HG02840 (cell line): ENCODE results near the gene CBX7.
"Not testable (repeated sequence)": the region's sequence is repeated elsewhere in the genome, so short reads cannot be mapped to it uniquely, and the experiment has no call there.

Experiments
- ATAC-seq: cut with Tn5 transposase; IDR thresholded peaks from one replicate; pipeline ENCODE4 v1.9.1; 2021; ENCODE audit warnings: mild to moderate bottlenecking, moderate library complexity, moderate number of reproducible peaks; ENCODE audit not compliant: unreplicated experiment, low FRiP score

CBX7 gene

GRCh38 chr22:39174498-39175352, 22.2 kb upstream of the CBX7 start:
- no peak for ATAC-seq

GRCh38 chr22:39173787-39174497, 21.5 kb upstream of the CBX7 start:
- no peak for ATAC-seq

GRCh38 chr22:39173050-39173706, 20.7 kb upstream of the CBX7 start:
- ATAC-seq: no peak

GRCh38 chr22:39172265-39173049, 20.0 kb upstream of the CBX7 start:
- ATAC-seq: not testable (repeated sequence)

- ATAC-seq: no peak
These were observed 19.3 kb upstream of the CBX7 start for GRCh38 chr22:39171623-39172264.

- no peak for ATAC-seq
These were observed 18.5 kb upstream of the CBX7 start for GRCh38 chr22:39170825-39171622.

- no peak for ATAC-seq
These were observed 17.5 kb upstream of the CBX7 start for GRCh38 chr22:39169797-39170466.

GRCh38 chr22:39166547-39166946, 14.1 kb upstream of the CBX7 start:
- no peak for ATAC-seq

GRCh38 chr22:39156093-39156492, 3.6 kb upstream of the CBX7 start:
- not testable (repeated sequence) for ATAC-seq

GRCh38 chr22:39155421-39155820, 2.9 kb upstream of the CBX7 start:
- no peak for ATAC-seq

- ATAC-seq: no peak
These were observed 789 bp upstream of the CBX7 start for GRCh38 chr22:39153220-39153717.

- no peak for ATAC-seq
These were observed 413 bp downstream of the CBX7 start for GRCh38 chr22:39152024-39152510.

- no peak for ATAC-seq
These were observed 1.0 kb downstream of the CBX7 start for GRCh38 chr22:39151329-39151975.

- no peak for ATAC-seq
These were observed 1.6 kb downstream of the CBX7 start for GRCh38 chr22:39150848-39151215.

GRCh38 chr22:39149915-39150847, 2.3 kb downstream of the CBX7 start:
- no peak for ATAC-seq

- ATAC-seq: no peak
These were observed 3.5 kb downstream of the CBX7 start for GRCh38 chr22:39148727-39149535.
